H9 (cell line): Measurements from ENCODE around the gene GLRX. TPM values are rescaled to one million over a fixed set of nuclear protein-coding genes. Genes with fewer than 3 reads are reported as not detected.

Source experiments
- DNase-seq: peaks from one replicate; pipeline ENCODE4 v3.0.0-alpha.2; 2017
- H2AFZ ChIP-seq: one replicate; pipeline ENCODE4 v1.6.1; 2013; ENCODE audit warnings: mild to moderate bottlenecking, low read length, control low read depth, moderate library complexity
- H2AK5ac ChIP-seq: 2 replicates; pipeline ENCODE4 v1.6.1; 2013; ENCODE audit warnings: low read length, control low read depth, mixed read lengths; ENCODE audit not compliant: insufficient read length
- H2BK120ac ChIP-seq: one replicate; pipeline ENCODE4 v1.6.1; 2013; ENCODE audit warnings: low read depth, mild to moderate bottlenecking, low read length, control low read depth, inconsistent platforms; ENCODE audit not compliant: poor library complexity, severe bottlenecking
- H2BK12ac ChIP-seq: 2 replicates; pipeline ENCODE4 v1.6.1; 2013; ENCODE audit warnings: low read length, control low read depth, mixed read lengths, low read depth; ENCODE audit not compliant: insufficient read length
- H2BK15ac ChIP-seq: 2 replicates; pipeline ENCODE4 v1.6.1; 2013; ENCODE audit warnings: low read depth, low read length, control low read depth
- H2BK20ac ChIP-seq: one replicate; pipeline ENCODE4 v1.6.1; 2013; ENCODE audit warnings: low read depth, mild to moderate bottlenecking, low read length, control low read depth, inconsistent platforms; ENCODE audit not compliant: poor library complexity, severe bottlenecking
- H2BK5ac ChIP-seq: 2 replicates; pipeline ENCODE4 v1.6.1; 2013; ENCODE audit warnings: low read length, control low read depth, mixed read lengths; ENCODE audit not compliant: insufficient read length
- H3K14ac ChIP-seq: 2 replicates; pipeline ENCODE4 v1.6.1; 2013; ENCODE audit warnings: low read length, control low read depth; ENCODE audit not compliant: insufficient read depth
- H3K18ac ChIP-seq: 2 replicates; pipeline ENCODE4 v1.6.1; 2013; ENCODE audit warnings: low read depth, mild to moderate bottlenecking, mixed read lengths, low read length, control low read depth; ENCODE audit not compliant: insufficient read length
- H3K23ac ChIP-seq: 2 replicates; pipeline ENCODE4 v1.6.1; 2013; ENCODE audit warnings: low read length, control low read depth, mixed read lengths, low read depth; ENCODE audit not compliant: insufficient read length
- H3K23me2 ChIP-seq: 2 replicates; pipeline ENCODE4 v1.6.1; 2013; ENCODE audit warnings: low read depth, mild to moderate bottlenecking, mixed read lengths, low read length, control low read depth; ENCODE audit not compliant: insufficient read length, poor library complexity, severe bottlenecking
- H3K27ac ChIP-seq: 2 replicates; pipeline ENCODE4 v1.5.1; 2013; ENCODE audit warnings: low read length, control low read depth, mixed read lengths, low read depth; ENCODE audit not compliant: insufficient read length
- H3K27me3 ChIP-seq: 2 replicates; pipeline ENCODE4 v1.6.1; 2013; ENCODE audit warnings: low read length, control low read depth, inconsistent platforms; ENCODE audit not compliant: insufficient read depth
- H3K4ac ChIP-seq: 2 replicates; pipeline ENCODE4 v1.6.1; 2013; ENCODE audit warnings: low read depth, mild to moderate bottlenecking, control low read depth, inconsistent platforms, low read length, moderate library complexity
- H3K4me1 ChIP-seq: 2 replicates; pipeline ENCODE4 v1.6.1; 2013; ENCODE audit warnings: low read length, control low read depth, inconsistent platforms; ENCODE audit not compliant: insufficient read depth
- H3K4me2 ChIP-seq: 2 replicates; pipeline ENCODE4 v1.6.1; 2013; ENCODE audit warnings: low read length, control low read depth, mixed read lengths; ENCODE audit not compliant: insufficient read length, insufficient read depth
- H3K56ac ChIP-seq: 2 replicates; pipeline ENCODE4 v1.6.1; 2013; ENCODE audit warnings: low read depth, mild to moderate bottlenecking, mixed read lengths, low read length, control low read depth; ENCODE audit not compliant: insufficient read length
- H3K79me1 ChIP-seq: 2 replicates; pipeline ENCODE4 v1.6.1; 2013; ENCODE audit warnings: low read depth, mild to moderate bottlenecking, moderate library complexity, low read length, control low read depth, inconsistent platforms; ENCODE audit not compliant: insufficient read depth, poor library complexity, severe bottlenecking
- H3K79me2 ChIP-seq: 2 replicates; pipeline ENCODE4 v1.6.1; 2013; ENCODE audit warnings: low read length, control low read depth, inconsistent platforms; ENCODE audit not compliant: insufficient read depth
- H3K9ac ChIP-seq: 2 replicates; pipeline ENCODE4 v1.6.1; 2013; ENCODE audit warnings: low read length, control low read depth, mixed read lengths; ENCODE audit not compliant: insufficient read length; ENCODE audit errors: extremely low read depth
- H3K9me3 ChIP-seq: one replicate; pipeline ENCODE4 v1.6.1; 2013; ENCODE audit warnings: low read depth, low read length, inconsistent platforms; ENCODE audit not compliant: control insufficient read depth
- H3T11ph ChIP-seq: one replicate; pipeline ENCODE4 v1.6.1; 2013; ENCODE audit warnings: mild to moderate bottlenecking, low read length, control low read depth, inconsistent platforms
- H4K20me1 ChIP-seq: one replicate; pipeline ENCODE4 v1.6.1; 2013; ENCODE audit not compliant: control insufficient read depth, insufficient read length, insufficient read depth
- H4K5ac ChIP-seq: 2 replicates; pipeline ENCODE4 v1.6.1; 2013; ENCODE audit warnings: low read depth, mild to moderate bottlenecking, mixed read lengths, low read length, control low read depth; ENCODE audit not compliant: insufficient read length
- H4K8ac ChIP-seq: replicated peaks from 2 replicates; pipeline ENCODE4 v1.6.1; 2013; ENCODE audit warnings: low read length, control low read depth, mixed read lengths, low read depth; ENCODE audit not compliant: insufficient read length
- H4K91ac ChIP-seq: 2 replicates; pipeline ENCODE4 v1.6.1; 2013; ENCODE audit warnings: low read depth, mild to moderate bottlenecking, moderate library complexity, mixed read lengths, low read length, control low read depth; ENCODE audit not compliant: insufficient read length
- H3K27ac Mint-ChIP-seq, 3 experiments: 2 replicates in 2 of 3; 3 replicates in 1 of 3; pipeline ENCODE4 v1.8.0; 2020 to 2021; ENCODE audit warnings: mixed read lengths in 3 of 3, mild to moderate bottlenecking in 1 of 3, moderate library complexity in 1 of 3
- H3K27me3 Mint-ChIP-seq: 2 replicates; pipeline ENCODE4 v1.8.0; 2021; ENCODE audit warnings: low read depth, mild to moderate bottlenecking, moderate library complexity, mixed read lengths
- H3K36me3 Mint-ChIP-seq, 3 experiments: 2 replicates in 2 of 3; 3 replicates in 1 of 3; pipeline ENCODE4 v1.8.0; 2020 to 2021; ENCODE audit warnings: low read depth in 3 of 3, mixed read lengths in 3 of 3; ENCODE audit not compliant: insufficient read depth in 1 of 3
- H3K4me1 Mint-ChIP-seq, 2 experiments: 2 replicates each; pipeline ENCODE4 v1.8.0; 2020; ENCODE audit warnings: mixed read lengths in 2 of 2
- H3K4me3 Mint-ChIP-seq, 2 experiments: 2 replicates in 1 of 2; 3 replicates in 1 of 2; pipeline ENCODE4 v1.8.0; 2020 to 2021; ENCODE audit warnings: mild to moderate bottlenecking in 2 of 2, mixed read lengths in 2 of 2, moderate library complexity in 1 of 2
- H3K9me3 Mint-ChIP-seq, 2 experiments: 2 replicates in 1 of 2; 3 replicates in 1 of 2; pipeline ENCODE4 v1.8.0; 2020; ENCODE audit warnings: mild to moderate bottlenecking in 2 of 2, mixed read lengths in 2 of 2, moderate library complexity in 1 of 2
- CTCF ChIP-seq: fragments of 200-600 bp; sonication (generic); conservative IDR thresholded peaks from 3 replicates; pipeline ENCODE4 v1.8.0; 2021; ENCODE audit warnings: antibody characterized with exemption, mild to moderate bottlenecking
- WGBS: extraction: QIAGEN DNeasy Blood & Tissue Kit; methylation state at CpG from one replicate; pipeline ENCODE4 v1.1.7; 2013; ENCODE audit warnings: missing lambda C conversion rate, low lambda C conversion rate, mixed read lengths; ENCODE audit not compliant: insufficient read length; ENCODE audit errors: extremely low coverage; 5-methylcytosine and 5-hydroxymethylcytosine counted together
- total RNA-seq: library from RNA; stranded (reverse); gene quantifications from 2 replicates; pipeline ENCODE4 v1.2.1, GENCODE V29; 2021

The GLRX gene
- total RNA-seq, 1 experiment from 2014 or later, result 13.8 TPM

GRCh38 chr5:95786821-95787418 lies 35.6 kb downstream of the GLRX start:
- no peaks in the 10 kb centered on the region for H3K9me3 ChIP-seq
- H3K4me2 ChIP-seq, result no peak overlapping the region
- no peak overlapping the region for H3K23ac ChIP-seq
- Mint-ChIP-seq H3K9me3 (no peaks in the 10 kb centered on the region), H3K4me1 (peaks cover 0 to 2% of the 10 kb centered on the region in 2 experiments; a peak in 1 of 4 replicates), H3K36me3 (peaks cover 0 to 2% (median 0%) of the 10 kb centered on the region in 3 experiments; a peak in 1 of 7 replicates), H3K4me3 (no peak overlapping the region), H3K27ac (no peak overlapping the region; a peak in 1 of 7 replicates), H3K27me3 (no peaks in the 10 kb centered on the region)
- no peak overlapping the region for H2AK5ac ChIP-seq
- H3K23me2 ChIP-seq, result no peaks in the 10 kb centered on the region
- H3T11ph ChIP-seq, result no peak overlapping the region
- H2AFZ ChIP-seq, result no peak overlapping the region
- no peak overlapping the region for H2BK20ac ChIP-seq
- DNase-seq, result no peak
- H3K79me1 ChIP-seq, result no peaks in the 10 kb centered on the region
- H2BK120ac ChIP-seq, result no peak overlapping the region
- H4K8ac ChIP-seq, result no peak overlapping the region
- H3K56ac ChIP-seq, result no peak overlapping the region
- H2BK12ac ChIP-seq, result no peak overlapping the region
- H3K9ac ChIP-seq, result no peak overlapping the region
- no peak overlapping the region for H4K91ac ChIP-seq
- no peak overlapping the region for H3K14ac ChIP-seq
- no peak overlapping the region for H3K18ac ChIP-seq
- TF ChIP-seq CTCF, result no peak
- no peaks in the 10 kb centered on the region for H4K20me1 ChIP-seq
- H3K79me2 ChIP-seq, result no peaks in the 10 kb centered on the region
- no peaks in the 10 kb centered on the region for H3K27me3 ChIP-seq
- no peaks in the 10 kb centered on the region; the same call in 1 of the 2 replicates for H3K4me1 ChIP-seq
- H3K4ac ChIP-seq, result no peak overlapping the region
- no peak overlapping the region for H2BK15ac ChIP-seq
- H2BK5ac ChIP-seq, result no peak overlapping the region
- H4K5ac ChIP-seq, result no peak overlapping the region
- WGBS, result no CpG with 5 or more reads among the region's 3 CpGs
- no peak overlapping the region for H3K27ac ChIP-seq
